ENCODE results near the gene NCOA1.
"Not testable (repeated sequence)": the region's sequence is repeated elsewhere in the genome, so short reads cannot be mapped to it uniquely, and the experiment has no call there.

The NCOA1 gene

GRCh38 chr2:24586955-24587354, 95.9 kb downstream of the NCOA1 start:
- peaks cover 10% of the 10 kb centered on the region for H3K36me3 ChIP-seq (ENCODE audit: control insufficient read depth, insufficient read depth, low read length)
- DNase-seq: no peak
- H3K27ac ChIP-seq (ENCODE audit: insufficient read depth, low read length, poor library complexity, severe bottlenecking): no peak overlapping the region
- H3K9me3 ChIP-seq (ENCODE audit: control insufficient read depth, low read length): no peaks in the 10 kb centered on the region
- H3K27me3 ChIP-seq (replicated peaks; ENCODE audit: control insufficient read depth, insufficient read depth, low read length, poor library complexity, severe bottlenecking): no peaks in the 10 kb centered on the region
- peaks cover 3% of the 10 kb centered on the region for H3K4me1 ChIP-seq (ENCODE audit: control insufficient read depth, insufficient read depth, low read length, poor library complexity, severe bottlenecking)
- H3K4me3 ChIP-seq (ENCODE audit: insufficient read depth, low read depth, low read length, poor library complexity, severe bottlenecking): no peak overlapping the region

GRCh38 chr2:24588294-24588693, 97.2 kb downstream of the NCOA1 start:
- H3K9me3 ChIP-seq (ENCODE audit: control insufficient read depth, low read length): no peaks in the 10 kb centered on the region
- H3K4me1 ChIP-seq (ENCODE audit: control insufficient read depth, insufficient read depth, low read length, poor library complexity, severe bottlenecking): peaks cover 3% of the 10 kb centered on the region
- H3K4me3 ChIP-seq (ENCODE audit: insufficient read depth, low read depth, low read length, poor library complexity, severe bottlenecking): no peak overlapping the region
- no peak for DNase-seq
- peaks cover 10% of the 10 kb centered on the region for H3K36me3 ChIP-seq (ENCODE audit: control insufficient read depth, insufficient read depth, low read length)
- no peaks in the 10 kb centered on the region for H3K27me3 ChIP-seq (replicated peaks; ENCODE audit: control insufficient read depth, insufficient read depth, low read length, poor library complexity, severe bottlenecking)
- H3K27ac ChIP-seq (ENCODE audit: insufficient read depth, low read length, poor library complexity, severe bottlenecking): no peak overlapping the region

GRCh38 chr2:24592441-24593100, 101.5 kb downstream of the NCOA1 start:
- H3K36me3 ChIP-seq (ENCODE audit: control insufficient read depth, insufficient read depth, low read length): peaks cover 10% of the 10 kb centered on the region
- H3K4me3 ChIP-seq (ENCODE audit: insufficient read depth, low read depth, low read length, poor library complexity, severe bottlenecking): no peak overlapping the region
- no peaks in the 10 kb centered on the region for H3K4me1 ChIP-seq (ENCODE audit: control insufficient read depth, insufficient read depth, low read length, poor library complexity, severe bottlenecking)
- no peaks in the 10 kb centered on the region for H3K27me3 ChIP-seq (replicated peaks; ENCODE audit: control insufficient read depth, insufficient read depth, low read length, poor library complexity, severe bottlenecking)
- DNase-seq: no peak
- H3K9me3 ChIP-seq (ENCODE audit: control insufficient read depth, low read length): no peaks in the 10 kb centered on the region
- H3K27ac ChIP-seq (ENCODE audit: insufficient read depth, low read length, poor library complexity, severe bottlenecking): no peak overlapping the region

- no peak for DNase-seq
Observed at GRCh38 chr2:24594283-24594682, 103.2 kb downstream of the NCOA1 start.

GRCh38 chr2:24597181-24597870, 106.3 kb downstream of the NCOA1 start:
- H3K4me3 ChIP-seq (ENCODE audit: insufficient read depth, low read depth, low read length, poor library complexity, severe bottlenecking): no peak overlapping the region
- no peaks in the 10 kb centered on the region for H3K27me3 ChIP-seq (replicated peaks; ENCODE audit: control insufficient read depth, insufficient read depth, low read length, poor library complexity, severe bottlenecking)
- no peaks in the 10 kb centered on the region for H3K4me1 ChIP-seq (ENCODE audit: control insufficient read depth, insufficient read depth, low read length, poor library complexity, severe bottlenecking)
- no peak overlapping the region for H3K27ac ChIP-seq (ENCODE audit: insufficient read depth, low read length, poor library complexity, severe bottlenecking)
- no peak for DNase-seq
- no peaks in the 10 kb centered on the region for H3K9me3 ChIP-seq (ENCODE audit: control insufficient read depth, low read length)
- no peaks in the 10 kb centered on the region for H3K36me3 ChIP-seq (ENCODE audit: control insufficient read depth, insufficient read depth, low read length)

More at GRCh38 chr2:24594283-24594682, 103.2 kb downstream of the NCOA1 start:
- no peaks in the 10 kb centered on the region for H3K9me3 ChIP-seq (ENCODE audit: control insufficient read depth, low read length)
- H3K36me3 ChIP-seq (ENCODE audit: control insufficient read depth, insufficient read depth, low read length): peaks cover 4% of the 10 kb centered on the region
- H3K4me3 ChIP-seq (ENCODE audit: insufficient read depth, low read depth, low read length, poor library complexity, severe bottlenecking): no peak overlapping the region
- H3K27me3 ChIP-seq (replicated peaks; ENCODE audit: control insufficient read depth, insufficient read depth, low read length, poor library complexity, severe bottlenecking): no peaks in the 10 kb centered on the region
- no peak overlapping the region for H3K27ac ChIP-seq (ENCODE audit: insufficient read depth, low read length, poor library complexity, severe bottlenecking)
- H3K4me1 ChIP-seq (ENCODE audit: control insufficient read depth, insufficient read depth, low read length, poor library complexity, severe bottlenecking): no peaks in the 10 kb centered on the region

GRCh38 chr2:24600140-24600539, 109.1 kb downstream of the NCOA1 start:
- not testable (repeated sequence) for H3K9me3 ChIP-seq (ENCODE audit: control insufficient read depth, low read length); H3K27me3 ChIP-seq (replicated peaks; ENCODE audit: control insufficient read depth, insufficient read depth, low read length, poor library complexity, severe bottlenecking); H3K4me3 ChIP-seq (ENCODE audit: insufficient read depth, low read depth, low read length, poor library complexity, severe bottlenecking); H3K4me1 ChIP-seq (ENCODE audit: control insufficient read depth, insufficient read depth, low read length, poor library complexity, severe bottlenecking); H3K27ac ChIP-seq (ENCODE audit: insufficient read depth, low read length, poor library complexity, severe bottlenecking); DNase-seq; H3K36me3 ChIP-seq (ENCODE audit: control insufficient read depth, insufficient read depth, low read length)

- H3K27ac ChIP-seq (ENCODE audit: insufficient read depth, low read length, poor library complexity, severe bottlenecking): no peak overlapping the region
- peaks cover 3% of the 10 kb centered on the region for H3K9me3 ChIP-seq (ENCODE audit: control insufficient read depth, low read length)
- DNase-seq: no peak
- H3K4me1 ChIP-seq (ENCODE audit: control insufficient read depth, insufficient read depth, low read length, poor library complexity, severe bottlenecking): no peaks in the 10 kb centered on the region
- H3K4me3 ChIP-seq (ENCODE audit: insufficient read depth, low read depth, low read length, poor library complexity, severe bottlenecking): no peak overlapping the region
- no peaks in the 10 kb centered on the region for H3K27me3 ChIP-seq (replicated peaks; ENCODE audit: control insufficient read depth, insufficient read depth, low read length, poor library complexity, severe bottlenecking)
- no peaks in the 10 kb centered on the region for H3K36me3 ChIP-seq (ENCODE audit: control insufficient read depth, insufficient read depth, low read length)
Observed at GRCh38 chr2:24611631-24612030, 120.6 kb downstream of the NCOA1 start.

- Histone ChIP-seq H3K27ac (ENCODE audit: insufficient read depth, low read length, poor library complexity, severe bottlenecking) (no peak overlapping the region), H3K36me3 (ENCODE audit: control insufficient read depth, insufficient read depth, low read length) (no peaks in the 10 kb centered on the region), H3K9me3 (ENCODE audit: control insufficient read depth, low read length) (peaks cover 3% of the 10 kb centered on the region), H3K4me1 (ENCODE audit: control insufficient read depth, insufficient read depth, low read length, poor library complexity, severe bottlenecking) (no peaks in the 10 kb centered on the region), H3K27me3 (replicated peaks; ENCODE audit: control insufficient read depth, insufficient read depth, low read length, poor library complexity, severe bottlenecking) (no peaks in the 10 kb centered on the region), H3K4me3 (ENCODE audit: insufficient read depth, low read depth, low read length, poor library complexity, severe bottlenecking) (no peak overlapping the region)
- no peak for DNase-seq
Observed at GRCh38 chr2:24613154-24613814, 122.2 kb downstream of the NCOA1 start.

GRCh38 chr2:24616616-24617015, 125.6 kb downstream of the NCOA1 start:
- H3K9me3 ChIP-seq (ENCODE audit: control insufficient read depth, low read length): peaks cover 3% of the 10 kb centered on the region
- no peaks in the 10 kb centered on the region for H3K27me3 ChIP-seq (replicated peaks; ENCODE audit: control insufficient read depth, insufficient read depth, low read length, poor library complexity, severe bottlenecking)
- H3K4me3 ChIP-seq (ENCODE audit: insufficient read depth, low read depth, low read length, poor library complexity, severe bottlenecking): no peak overlapping the region
- no peaks in the 10 kb centered on the region for H3K36me3 ChIP-seq (ENCODE audit: control insufficient read depth, insufficient read depth, low read length)
- DNase-seq: no peak
- H3K27ac ChIP-seq (ENCODE audit: insufficient read depth, low read length, poor library complexity, severe bottlenecking): no peak overlapping the region
- H3K4me1 ChIP-seq (ENCODE audit: control insufficient read depth, insufficient read depth, low read length, poor library complexity, severe bottlenecking): no peaks in the 10 kb centered on the region

- Histone ChIP-seq H3K4me3 (ENCODE audit: insufficient read depth, low read depth, low read length, poor library complexity, severe bottlenecking) (no peak overlapping the region), H3K27me3 (replicated peaks; ENCODE audit: control insufficient read depth, insufficient read depth, low read length, poor library complexity, severe bottlenecking) (no peaks in the 10 kb centered on the region), H3K36me3 (ENCODE audit: control insufficient read depth, insufficient read depth, low read length) (no peaks in the 10 kb centered on the region), H3K4me1 (ENCODE audit: control insufficient read depth, insufficient read depth, low read length, poor library complexity, severe bottlenecking) (no peaks in the 10 kb centered on the region), H3K9me3 (ENCODE audit: control insufficient read depth, low read length) (no peaks in the 10 kb centered on the region), H3K27ac (ENCODE audit: insufficient read depth, low read length, poor library complexity, severe bottlenecking) (no peak overlapping the region)
- no peak for DNase-seq
Observed at GRCh38 chr2:24617424-24617823, 126.4 kb downstream of the NCOA1 start.

Data from effector memory CD4-positive, alpha-beta T cell (primary cell).